GM23248 (cell line): ENCODE measurements around the gene MGMT. TPM values are rescaled to one million over a fixed set of nuclear protein-coding genes. Genes with fewer than 3 reads are reported as not detected.

ENCODE experiments used
- DNase-seq: peaks from one replicate; pipeline ENCODE4 v3.0.0-alpha.2; 2015
- H2AFZ ChIP-seq: fragments of 200-600 bp; sonication (generic); 2 replicates; pipeline ENCODE4 v1.6.1; 2016; ENCODE audit warnings: antibody characterized with exemption
- H3F3A ChIP-seq: fragments of 200-600 bp; sonication (generic); 2 replicates; pipeline ENCODE4 v1.6.1; 2016; ENCODE audit warnings: mild to moderate bottlenecking, antibody characterized with exemption, mixed run types; ENCODE audit not compliant: insufficient read depth
- H3K27ac ChIP-seq: fragments of 200-600 bp; sonication (generic); 2 replicates; pipeline ENCODE4 v1.5.1; 2016; ENCODE audit warnings: mild to moderate bottlenecking
- H3K27me3 ChIP-seq: fragments of 200-600 bp; sonication (generic); replicated peaks from 2 replicates; pipeline ENCODE4 v1.6.1; 2016; ENCODE audit warnings: mild to moderate bottlenecking; ENCODE audit not compliant: insufficient read depth
- H3K36me3 ChIP-seq: fragments of 200-600 bp; sonication (generic); 2 replicates; pipeline ENCODE4 v1.6.1; 2016; ENCODE audit warnings: low read depth, mild to moderate bottlenecking
- H3K4me1 ChIP-seq: fragments of 200-600 bp; sonication (generic); 2 replicates; pipeline ENCODE4 v1.6.1; 2016; ENCODE audit warnings: mild to moderate bottlenecking; ENCODE audit not compliant: insufficient read depth
- H3K4me2 ChIP-seq: fragments of 200-600 bp; sonication (generic); one replicate; pipeline ENCODE4 v1.6.1; 2016; ENCODE audit warnings: mild to moderate bottlenecking; ENCODE audit not compliant: unreplicated experiment
- H3K4me3 ChIP-seq: fragments of 200-600 bp; sonication (generic); 2 replicates; pipeline ENCODE4 v1.5.1; 2016; ENCODE audit warnings: mild to moderate bottlenecking
- H3K79me2 ChIP-seq: fragments of 200-600 bp; sonication (generic); 2 replicates; pipeline ENCODE4 v1.6.1; 2016; ENCODE audit warnings: mild to moderate bottlenecking; ENCODE audit not compliant: insufficient read depth
- H3K9ac ChIP-seq: fragments of 200-600 bp; sonication (generic); 2 replicates; pipeline ENCODE4 v1.6.1; 2016; ENCODE audit warnings: mild to moderate bottlenecking
- H3K9me2 ChIP-seq: fragments of 200-600 bp; sonication (generic); 2 replicates; pipeline ENCODE4 v1.6.1; 2016; ENCODE audit warnings: mixed run types, mild to moderate bottlenecking, moderate library complexity; ENCODE audit not compliant: insufficient read depth
- H3K9me3 ChIP-seq: fragments of 200-600 bp; sonication (generic); one replicate; pipeline ENCODE4 v1.6.1; 2017; ENCODE audit warnings: low read depth
- H4K20me1 ChIP-seq: fragments of 200-600 bp; sonication (generic); 2 replicates; pipeline ENCODE4 v1.6.0; 2016; ENCODE audit not compliant: insufficient read depth
- EZH2 ChIP-seq: fragments of 200-600 bp; sonication (generic); IDR thresholded peaks from 2 replicates; pipeline ENCODE4 v1.6.1; 2018; ENCODE audit warnings: antibody characterized with exemption, mild to moderate bottlenecking; ENCODE audit not compliant: insufficient read depth, poor library complexity, severe bottlenecking
- EZH2phosphoT487 ChIP-seq: fragments of 200-600 bp; sonication (generic); IDR thresholded peaks from 2 replicates; pipeline ENCODE4 v1.6.1; 2018; ENCODE audit warnings: antibody characterized with exemption, moderate library complexity, mild to moderate bottlenecking, low read depth; ENCODE audit not compliant: insufficient read depth
- WGBS, 2 experiments: methylation state at CpG; one replicate each; pipeline ENCODE4 v1.1.6; 2015 to 2017; ENCODE audit warnings: low lambda C conversion rate in 2 of 2, low coverage in 1 of 2; ENCODE audit errors: missing lambda C conversion rate in 2 of 2; 5-methylcytosine and 5-hydroxymethylcytosine counted together
- in situ Hi-C: fragments of 300-500 bp; cut with MboI; formaldehyde crosslinking; loops from 2 replicates; pipeline ENCODE4 v1.15.0; 2020
- polyA plus RNA-seq: library from polyadenylated mRNA; unstranded; fragments of >200 nt; fragmentation: Nextera tagmentation; extraction: Ambion mirVana; gene quantifications from 2 replicates; pipeline ENCODE4 v1.2.1, GENCODE V29; 2016
- total RNA-seq: library from RNA; depleted of rRNA; stranded (reverse); fragments of >200 nt; shearing (Covaris generic); gene quantifications from 2 replicates; pipeline ENCODE4 v1.2.3, GENCODE V29; 2014

Gene MGMT
- total and polyA plus RNA-seq, 2 experiments from 2014 or later: 28.5 to 35.1 TPM

GRCh38 chr10:129697463-129698247 is 230.6 kb downstream of the MGMT start:
- Histone ChIP-seq H3K9ac (no peak overlapping the region), H3F3A (no peaks in the 10 kb centered on the region), H3K27me3 (no peaks in the 10 kb centered on the region), H3K4me3 (no peak overlapping the region), H3K4me2 (no peak overlapping the region), H3K9me2 (no peaks in the 10 kb centered on the region), H3K27ac (no peak overlapping the region), H3K36me3 (no peaks in the 10 kb centered on the region), H4K20me1 (no peaks in the 10 kb centered on the region), H3K9me3 (no peaks in the 10 kb centered on the region), H2AFZ (no peak overlapping the region), H3K79me2 (no peaks in the 10 kb centered on the region), H3K4me1 (no peaks in the 10 kb centered on the region)
- in situ Hi-C loops: no loop called here
- DNase-seq: no peak
- 92 to 93% methylated on average over 15 of the region's 15 CpGs for WGBS, 2 experiments
- TF ChIP-seq EZH2: no peak
- no peak for TF ChIP-seq EZH2phosphoT487

- in situ Hi-C loops: no loop called here
- no peaks in the 10 kb centered on the region for H3F3A ChIP-seq
- DNase-seq: no peak
- H3K4me3 ChIP-seq: no peak overlapping the region
- 83 to 85% methylated on average over 15 of the region's 15 CpGs for WGBS, 2 experiments
- H3K36me3 ChIP-seq: no peaks in the 10 kb centered on the region
- no peaks in the 10 kb centered on the region for H3K79me2 ChIP-seq
- H3K9me2 ChIP-seq: no peaks in the 10 kb centered on the region
- H4K20me1 ChIP-seq: no peaks in the 10 kb centered on the region
- H3K27ac ChIP-seq: no peak overlapping the region
- H3K4me1 ChIP-seq: peaks cover under 1% of the 10 kb centered on the region
- H2AFZ ChIP-seq: no peak overlapping the region
- TF ChIP-seq EZH2phosphoT487: no peak
- no peak for TF ChIP-seq EZH2
- H3K9me3 ChIP-seq: no peaks in the 10 kb centered on the region
- H3K4me2 ChIP-seq: no peak overlapping the region
- no peak overlapping the region for H3K9ac ChIP-seq
- no peaks in the 10 kb centered on the region for H3K27me3 ChIP-seq
Measured at GRCh38 chr10:129699722-129700340, 232.8 kb downstream of the MGMT start.

- H3K9me2 ChIP-seq: no peaks in the 10 kb centered on the region
- WGBS, 2 experiments: 89 to 97% methylated on average over 17 of the region's 17 CpGs
- no peaks in the 10 kb centered on the region for H3K9me3 ChIP-seq
- no peaks in the 10 kb centered on the region for H3K36me3 ChIP-seq
- H4K20me1 ChIP-seq: no peaks in the 10 kb centered on the region
- in situ Hi-C loops: no loop called here
- no peak overlapping the region for H3K9ac ChIP-seq
- no peak overlapping the region for H3K27ac ChIP-seq
- TF ChIP-seq EZH2: no peak
- TF ChIP-seq EZH2phosphoT487: no peak
- DNase-seq: no peak
- no peaks in the 10 kb centered on the region for H3F3A ChIP-seq
- peaks cover 8% of the 10 kb centered on the region for H3K4me1 ChIP-seq
- no peaks in the 10 kb centered on the region for H3K27me3 ChIP-seq
- no peak overlapping the region for H3K4me3 ChIP-seq
- H3K79me2 ChIP-seq: no peaks in the 10 kb centered on the region
- no peak overlapping the region for H2AFZ ChIP-seq
- H3K4me2 ChIP-seq: no peak overlapping the region
Measured at GRCh38 chr10:129702605-129703004, 235.6 kb downstream of the MGMT start.

GRCh38 chr10:129703287-129704137 is 236.5 kb downstream of the MGMT start:
- no peak for DNase-seq
- H3K79me2 ChIP-seq: no peaks in the 10 kb centered on the region
- no peaks in the 10 kb centered on the region for H4K20me1 ChIP-seq
- H3K27ac ChIP-seq: no peak overlapping the region
- no peak overlapping the region for H3K9ac ChIP-seq
- no peak overlapping the region for H3K4me2 ChIP-seq
- H3K27me3 ChIP-seq: no peaks in the 10 kb centered on the region
- no peak for TF ChIP-seq EZH2
- peaks cover 8% of the 10 kb centered on the region for H3K4me1 ChIP-seq
- in situ Hi-C loops: no loop called here
- WGBS, 2 experiments: 90 to 91% methylated on average over 25 of the region's 26 CpGs
- H3F3A ChIP-seq: no peaks in the 10 kb centered on the region
- no peaks in the 10 kb centered on the region for H3K9me2 ChIP-seq
- H3K36me3 ChIP-seq: no peaks in the 10 kb centered on the region
- no peak overlapping the region for H2AFZ ChIP-seq
- H3K9me3 ChIP-seq: no peaks in the 10 kb centered on the region
- no peak overlapping the region for H3K4me3 ChIP-seq
